ENCODE measurements around the gene CCDC180. TPM values are rescaled to one million over a fixed set of nuclear protein-coding genes. Genes with fewer than 3 reads are reported as not detected.
"Not testable (repeated sequence)": the region's sequence is repeated elsewhere in the genome, so short reads cannot be mapped to it uniquely, and the experiment has no call there.

Gene CCDC180
- total and polyA plus RNA-seq, 10 of the 15 experiments (the other 5 are each of a cell fraction or from before 2014, with no cell fraction given), result 0.31 to 1.1 (median 0.57) TPM

GRCh38 chr9:97335622-97336021, 28.2 kb downstream of the CCDC180 start:
- POLR2A ChIA-PET; RAD21 ChIA-PET (ENCODE audit: unreplicated experiment); in situ Hi-C loops (cut with MboI); BruUV-seq (replicated peaks); H3K27me3 ChIP-seq (replicated peaks in 1 of 2; ENCODE audit: control insufficient read depth in 2 of 2, insufficient read depth in 2 of 2, low read length in 1 of 2); H4K20me1 ChIP-seq (ENCODE audit: control insufficient read depth, insufficient read depth); H3K4me3 ChIP-seq; intact Hi-C loops (cut with micrococcal nuclease; ENCODE audit: unreplicated experiment); H3K36me3 ChIP-seq (ENCODE audit: control insufficient read depth in 2 of 2, insufficient read depth in 2 of 2, low read length in 1 of 2); DNase-seq (ENCODE audit: low read depth, low spot score); H3K4me2 ChIP-seq (ENCODE audit: control insufficient read depth, insufficient read depth); H2AFZ ChIP-seq (ENCODE audit: control insufficient read depth, low read depth, low read length); ATAC-seq; H3K27ac ChIP-seq (ENCODE audit: control insufficient read depth, insufficient read depth); H3K9ac ChIP-seq (ENCODE audit: control insufficient read depth, insufficient read depth, low read length); CTCF ChIA-PET; FAIRE-seq; H3K4me1 ChIP-seq (ENCODE audit: control insufficient read depth, insufficient read depth, low read length); SMC1A ChIA-PET (ENCODE audit: uncharacterized antibody, unreplicated experiment); H3K79me2 ChIP-seq (ENCODE audit: control insufficient read depth, insufficient read depth, low read length); H3K9me3 ChIP-seq (replicated peaks; ENCODE audit: control insufficient read depth, insufficient read depth, low read length): not testable (repeated sequence)
- WGBS (ENCODE audit: insufficient coverage, insufficient replicate concordance, low lambda C conversion rate, missing lambda C conversion rate), result 49% methylated on average over 7 of the region's 7 CpGs

- POLR2A ChIA-PET, result no interaction called here
- Histone ChIP-seq H3K27ac (ENCODE audit: control insufficient read depth, insufficient read depth) (no peak overlapping the region), H3K4me2 (ENCODE audit: control insufficient read depth, insufficient read depth) (no peak overlapping the region), H3K36me3 (ENCODE audit: control insufficient read depth in 2 of 2, insufficient read depth in 2 of 2, low read length in 1 of 2) (no peaks in the 10 kb centered on the region), H3K9me3 (replicated peaks; ENCODE audit: control insufficient read depth, insufficient read depth, low read length) (no peaks in the 10 kb centered on the region), H3K79me2 (ENCODE audit: control insufficient read depth, insufficient read depth, low read length) (no peaks in the 10 kb centered on the region), H3K4me1 (ENCODE audit: control insufficient read depth, insufficient read depth, low read length) (no peaks in the 10 kb centered on the region), H3K27me3 (replicated peaks in 1 of 2; ENCODE audit: control insufficient read depth in 2 of 2, insufficient read depth in 2 of 2, low read length in 1 of 2) (peaks cover 0 to 3% of the 10 kb centered on the region in 2 experiments), H2AFZ (ENCODE audit: control insufficient read depth, low read depth, low read length) (no peak overlapping the region), H3K4me3 (no peak overlapping the region), H4K20me1 (ENCODE audit: control insufficient read depth, insufficient read depth) (no peaks in the 10 kb centered on the region), H3K9ac (ENCODE audit: control insufficient read depth, insufficient read depth, low read length) (no peak overlapping the region)
- RAD21 ChIA-PET (ENCODE audit: unreplicated experiment), result no interaction called here
- no peak for TF ChIP-seq EP300 (IDR thresholded peaks at IDR 0.05; ENCODE audit: borderline replicate concordance in 1 of 2, control insufficient read depth in 1 of 2, low read depth in 2 of 2, low read length in 2 of 2)
- intact Hi-C loops (cut with micrococcal nuclease; ENCODE audit: unreplicated experiment) (no loop called here), in situ Hi-C loops (cut with MboI) (loop anchor here (10.0 kb wide), 1 partner anchor 56 kb away; no protein-coding TSS in a partner anchor)
- SMC1A ChIA-PET (ENCODE audit: uncharacterized antibody, unreplicated experiment), result no interaction called here
- WGBS (ENCODE audit: insufficient coverage, insufficient replicate concordance, low lambda C conversion rate, missing lambda C conversion rate), result 33% methylated on average over 10 of the region's 10 CpGs
- FAIRE-seq (no peak), ATAC-seq (no peak), DNase-seq (ENCODE audit: low read depth, low spot score) (no peak)
- CTCF ChIA-PET, result no interaction called here
- BruUV-seq (replicated peaks), result no TSS peak
Observed at GRCh38 chr9:97348871-97349270, 41.4 kb downstream of the CCDC180 start.
